ENCODE measurements around the gene GP1BB. TPM values are rescaled to one million over a fixed set of nuclear protein-coding genes. Genes with fewer than 3 reads are reported as not detected.

GP1BB gene
- polyA plus RNA-seq, 2 of the 4 experiments (the other 2 are of a cell fraction) = 0.06 to 0.48 TPM

GRCh38 chr22:19688301-19689290 is 34.7 kb upstream of the GP1BB start:
- no peak for FAIRE-seq
- no peak for ATAC-seq

GRCh38 chr22:19689408-19689807 is 33.9 kb upstream of the GP1BB start:
- no peaks in the 10 kb centered on the region for H3K9me3 ChIP-seq
- ATAC-seq (no peak), FAIRE-seq (no peak), DNase-seq (ENCODE audit: low read depth in 1 of 2, low spot score in 1 of 2) (no peak)
- peaks cover 13% of the 10 kb centered on the region for H3K4me1 ChIP-seq
- H3K4me2 ChIP-seq = no peak overlapping the region
- POLR2A ChIA-PET = no interaction called here
- CTCF ChIA-PET = interaction anchor here (1.5 to 2.6 kb wide), 2 partner anchors 9 to 22 kb away, joined by 4 to 6 read pairs; no protein-coding TSS in a partner anchor
- TF ChIP-seq JUNB (IDR thresholded peaks at IDR 0.05) (no peak), KDM1A (IDR thresholded peaks at IDR 0.05; ENCODE audit: low read depth) (no peak), SREBF2 (IDR thresholded peaks at IDR 0.05) (no peak), ELK1 (IDR thresholded peaks at IDR 0.05; ENCODE audit: low read depth, low read length) (no peak), HOXA7 (CRISPR knock-in tag; IDR thresholded peaks at IDR 0.05) (no peak), ATOH8 (CRISPR knock-in tag; IDR thresholded peaks at IDR 0.05; ENCODE audit: low read depth) (no peak), ESRRA (IDR thresholded peaks at IDR 0.05; ENCODE audit: borderline replicate concordance, low read length) (no peak), PBX3 (IDR thresholded peaks at IDR 0.05) (no peak), MAFK (IDR thresholded peaks at IDR 0.05; ENCODE audit: partially characterized antibody) (no peak), MAZ (IDR thresholded peaks at IDR 0.05; ENCODE audit: borderline replicate concordance, low read depth, low read length) (no peak), KDM5A (IDR thresholded peaks at IDR 0.05) (no peak), BHLHE40 (IDR thresholded peaks at IDR 0.05; ENCODE audit: low read depth, low read length) (no peak), CHD2 (IDR thresholded peaks at IDR 0.05; ENCODE audit: low read length, partially characterized antibody) (no peak), RCOR1 (IDR thresholded peaks at IDR 0.05; ENCODE audit: low read depth, low read length) (no peak), FOSL2 (IDR thresholded peaks at IDR 0.05) (no peak), FOSL2 (CRISPR knock-in tag; IDR thresholded peaks at IDR 0.05) (no peak), PHF8 (IDR thresholded peaks at IDR 0.05; ENCODE audit: borderline replicate concordance, low read depth) (no peak), FOXS1 (CRISPR knock-in tag; IDR thresholded peaks at IDR 0.05) (no peak), CEBPB (IDR thresholded peaks at IDR 0.05) (no peak), EHF (CRISPR knock-in tag; IDR thresholded peaks at IDR 0.05) (no peak)
- 88% methylated on average over 9 of the region's 15 CpGs for WGBS (ENCODE audit: missing lambda C conversion rate)
- H3K27ac ChIP-seq = no peak overlapping the region
- H3K4me3 ChIP-seq = no peak overlapping the region

More at GRCh38 chr22:19688301-19689290, 34.7 kb upstream of the GP1BB start:
- no peak overlapping the region for H3K4me2 ChIP-seq
- WGBS (ENCODE audit: missing lambda C conversion rate) = 78% methylated on average over 14 of the region's 21 CpGs
- H3K27ac ChIP-seq = no peak overlapping the region
- peaks cover 13% of the 10 kb centered on the region for H3K4me1 ChIP-seq
- no peak for DNase-seq (ENCODE audit: low read depth in 1 of 2, low spot score in 1 of 2)
- H3K9me3 ChIP-seq = 0 out of 3 replicates have a peak, but pooled peaks cover 3% of the 10 kb centered on the region
- no peak overlapping the region for H3K4me3 ChIP-seq
- ChIA-PET CTCF (interaction anchor here (1.5 to 2.6 kb wide), 2 partner anchors 9 to 21 kb away, joined by 4 to 6 read pairs; no protein-coding TSS in a partner anchor), POLR2A (no interaction called here)
- no peak for TF ChIP-seq ZNF302 (CRISPR knock-in tag; IDR thresholded peaks at IDR 0.05)
- TF ChIP-seq EP300 (IDR thresholded peaks at IDR 0.05) = no peak
- no peak for TF ChIP-seq RAD21 (conservative IDR thresholded peaks at IDR 0.05 in 1 of 2, IDR thresholded peaks at IDR 0.05 in 1 of 2)
- no peak for TF ChIP-seq JUNB (IDR thresholded peaks at IDR 0.05)

Data from A549 (cell line).